HG03460 (cell line): ENCODE data around the gene CYBC1.
A peak's percentile ranks its signal among the peaks of the same experiment; 100 is the strongest.
"Not testable (repeated sequence)": the region's sequence is repeated elsewhere in the genome, so short reads cannot be mapped to it uniquely, and the experiment has no call there.

Source experiments
- ATAC-seq: cut with Tn5 transposase; IDR thresholded peaks from one replicate; pipeline ENCODE4 v1.9.1; 2021; ENCODE audit not compliant: unreplicated experiment

CYBC1 gene

DNA sequence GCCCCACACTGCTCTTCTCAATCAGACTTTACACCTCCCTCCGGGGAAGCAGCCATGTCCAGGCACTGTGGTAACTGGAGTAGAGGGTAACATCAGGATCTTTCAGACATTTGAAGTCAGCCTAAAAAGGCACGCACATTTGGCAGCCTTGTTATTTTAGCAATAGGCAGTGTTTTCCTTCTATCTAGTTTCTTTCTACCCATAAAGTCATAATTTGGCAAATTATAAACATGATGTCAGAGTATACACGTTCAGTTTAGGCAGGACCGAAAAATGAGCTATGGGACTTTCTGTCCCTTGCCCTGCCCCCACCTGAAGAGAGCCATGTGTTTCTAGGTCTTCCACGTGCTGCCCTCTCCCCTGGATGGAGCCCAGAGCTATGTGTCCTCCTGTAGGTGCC lies 29.1 kb upstream of the CYBC1 start:
- ATAC-seq, result no peak

DNA sequence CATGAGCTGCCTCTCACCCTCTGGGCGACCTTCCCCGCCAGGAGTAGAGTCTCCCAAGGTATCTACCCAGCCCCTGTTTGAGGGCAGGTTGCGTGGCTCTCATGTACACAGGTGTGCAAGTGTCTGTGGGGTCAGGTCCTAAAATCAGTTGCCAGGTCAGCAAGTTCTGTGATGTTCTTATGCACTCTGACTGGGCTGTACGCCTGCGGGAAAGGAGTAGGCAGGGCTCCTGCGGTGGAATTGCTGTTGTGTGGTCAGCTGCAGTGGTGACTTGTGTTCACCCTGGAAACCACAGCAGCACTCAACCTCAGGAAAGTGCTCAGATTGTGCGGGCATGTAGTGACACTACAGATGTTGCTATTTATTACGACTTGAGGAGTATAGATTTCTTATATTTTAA lies 27.4 kb upstream of the CYBC1 start:
- no peak for ATAC-seq

DNA sequence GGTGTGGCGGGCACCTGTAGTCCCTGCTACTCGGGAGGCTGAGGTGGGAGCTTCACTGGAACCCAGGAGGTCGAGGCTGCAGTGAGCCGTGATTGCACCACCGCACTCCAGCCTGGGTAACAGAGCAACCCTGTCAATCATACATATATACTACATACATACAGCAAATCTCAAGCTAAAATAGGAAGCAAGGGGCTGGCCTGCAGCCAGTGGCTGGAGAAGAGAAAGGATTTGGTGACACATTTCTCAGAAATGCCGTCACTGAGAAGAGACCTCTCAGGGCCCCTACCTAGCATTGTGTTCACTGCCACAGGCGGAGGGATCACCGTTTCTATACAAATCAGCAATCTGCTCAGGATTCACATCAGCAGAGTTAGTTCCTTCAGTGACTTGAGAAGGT lies 24.9 kb upstream of the CYBC1 start:
- ATAC-seq, result no peak

DNA sequence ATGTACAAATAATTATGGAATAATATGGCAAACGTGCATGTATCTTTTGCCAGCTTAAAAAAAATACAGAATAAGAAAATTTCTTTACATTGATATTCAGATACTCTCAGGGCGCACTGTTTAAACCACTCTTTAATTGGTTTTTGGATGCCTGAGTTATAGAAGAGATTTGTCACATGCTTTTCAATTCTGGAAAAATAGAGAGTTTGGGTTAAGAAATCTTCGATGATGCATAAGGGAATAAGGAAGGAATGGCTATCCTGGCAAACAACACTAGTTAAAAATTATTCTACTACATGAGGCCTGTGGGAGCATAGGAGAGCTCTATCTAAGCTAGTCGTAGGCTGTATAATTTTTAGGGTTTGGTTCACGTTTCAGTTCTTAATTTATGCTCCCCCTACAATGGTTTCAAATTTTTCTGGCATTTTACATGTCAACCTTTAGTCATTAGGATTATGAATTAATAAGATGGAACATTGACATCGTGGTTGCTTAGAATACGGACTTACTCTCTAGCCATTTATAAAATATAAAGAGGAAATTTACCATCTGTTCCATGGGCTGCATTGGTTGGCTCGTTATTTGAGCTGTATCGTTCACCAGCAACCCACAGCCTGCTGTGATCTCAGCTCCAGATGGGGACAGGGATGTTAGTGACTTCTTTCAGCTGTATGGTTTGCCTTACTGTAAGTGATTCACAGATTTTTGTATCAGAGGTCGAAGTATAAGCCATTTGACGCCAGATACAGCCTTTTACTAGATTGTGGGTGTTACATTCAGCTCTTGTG lies 23.9 kb upstream of the CYBC1 start:
- no peak for ATAC-seq

DNA sequence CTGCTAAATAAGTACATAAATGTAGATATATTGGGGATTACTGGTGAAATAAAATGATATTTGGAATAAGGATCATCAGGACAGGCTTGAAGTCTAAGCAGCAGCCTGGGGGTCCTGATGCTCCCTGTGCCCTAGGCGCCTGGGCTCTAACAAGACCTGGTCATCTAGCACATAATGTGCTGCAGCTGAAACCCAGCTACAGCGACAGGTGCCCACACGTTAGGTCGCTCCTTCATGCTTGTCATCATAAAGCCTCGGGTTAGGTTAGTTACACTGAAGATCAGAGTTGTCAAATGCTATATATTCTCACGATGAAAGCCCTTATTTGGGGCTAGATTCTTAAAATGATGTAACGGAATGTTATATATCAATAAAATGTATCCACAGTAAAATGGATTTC lies 19.5 kb upstream of the CYBC1 start:
- ATAC-seq, result no peak

DNA sequence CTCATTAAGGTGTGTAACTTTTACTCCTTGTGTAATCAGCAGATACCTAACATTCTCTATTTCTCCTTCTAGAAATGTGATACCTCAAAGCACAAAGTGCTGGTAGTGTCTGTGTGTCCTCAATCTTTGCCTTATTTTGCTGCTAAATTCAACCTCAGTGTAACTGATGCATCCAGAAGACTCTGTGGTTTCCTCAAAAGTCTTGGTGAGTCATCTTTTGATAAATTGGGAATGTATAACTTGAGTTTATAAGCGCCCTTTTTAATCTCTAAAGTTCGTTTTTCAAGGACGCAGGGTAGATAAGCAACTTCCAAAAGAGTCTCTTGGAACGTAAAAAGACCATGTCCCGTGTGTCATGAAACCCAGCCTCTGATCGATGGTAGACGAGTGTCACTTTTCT lies 18.1 kb upstream of the CYBC1 start:
- ATAC-seq, result no peak

DNA sequence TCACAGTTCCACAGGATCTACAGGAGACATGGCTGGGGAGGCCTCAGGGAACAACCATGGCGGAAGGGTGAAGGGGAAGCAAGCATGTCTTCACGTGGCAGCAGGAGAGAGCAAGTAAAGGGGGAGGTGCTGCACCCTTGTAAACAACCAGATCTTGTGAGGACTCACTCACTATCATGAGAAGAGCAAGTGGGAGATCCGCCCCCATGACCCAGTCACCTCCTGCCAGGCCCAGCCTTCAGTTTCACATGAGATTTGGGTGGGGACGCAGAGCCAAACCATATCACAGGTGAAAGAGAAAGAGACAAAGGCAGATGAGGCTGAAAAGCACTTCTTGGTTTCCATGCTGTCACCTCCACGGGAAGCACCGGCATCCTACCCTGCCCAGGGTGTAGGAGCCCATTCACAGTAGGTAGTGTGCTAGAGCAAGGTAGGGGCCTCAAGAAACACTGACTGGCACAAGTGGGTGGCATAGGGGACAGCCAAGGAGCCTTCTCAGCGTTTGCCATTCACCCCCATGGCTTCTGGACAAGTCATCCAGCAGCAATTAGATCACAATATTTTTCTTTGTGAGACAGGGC lies 14.6 kb upstream of the CYBC1 start:
- ATAC-seq, result no peak

DNA sequence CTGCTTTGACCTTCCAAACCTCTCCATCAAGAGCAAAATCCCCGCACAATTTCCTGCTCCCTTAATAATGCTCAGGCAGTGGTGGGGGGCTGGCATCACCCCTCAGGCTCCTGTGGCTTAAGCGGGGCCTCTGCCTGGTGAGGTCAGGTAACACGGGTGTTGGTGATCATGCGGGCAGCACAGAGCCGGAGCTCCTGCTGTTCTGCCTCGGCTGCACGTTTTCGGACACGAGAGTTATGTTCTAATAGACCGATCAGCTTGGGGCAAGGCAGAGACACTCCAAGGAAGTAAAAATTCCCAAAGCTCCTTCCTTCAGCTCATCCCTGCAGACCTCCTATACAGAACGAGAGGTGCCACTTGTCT lies 14.0 kb upstream of the CYBC1 start:
- no peak for ATAC-seq

DNA sequence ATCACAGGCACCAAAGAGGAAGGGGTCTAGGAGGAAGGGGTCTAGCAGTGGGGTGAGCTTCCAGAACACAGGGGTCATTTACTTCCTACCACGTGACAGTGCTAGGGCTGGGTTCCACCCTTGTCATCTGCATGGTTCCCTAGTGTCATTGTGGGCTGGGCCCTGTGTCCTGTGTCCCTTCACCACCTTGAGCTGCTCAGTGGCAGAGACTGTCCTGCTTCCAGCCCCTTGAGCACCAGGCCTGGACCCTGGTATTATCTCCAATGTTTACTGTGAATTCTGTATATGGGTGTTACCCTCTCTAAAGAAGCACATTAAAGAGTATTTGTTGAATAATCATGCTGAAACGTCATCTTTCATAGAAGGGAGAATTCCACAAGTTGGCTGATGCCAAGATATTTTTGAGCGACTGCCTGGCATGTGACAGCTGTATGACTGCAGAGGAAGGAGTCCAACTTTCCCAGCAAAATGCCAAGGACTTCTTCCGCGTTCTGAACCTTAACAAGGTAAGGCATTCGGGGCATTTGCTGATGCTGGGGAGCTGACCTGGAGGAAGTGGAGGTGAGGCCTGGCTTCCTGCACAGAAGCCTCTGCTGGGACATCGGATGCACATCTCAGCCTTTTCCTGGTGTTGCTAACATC lies 13.5 kb upstream of the CYBC1 start:
- ATAC-seq, result no peak

DNA sequence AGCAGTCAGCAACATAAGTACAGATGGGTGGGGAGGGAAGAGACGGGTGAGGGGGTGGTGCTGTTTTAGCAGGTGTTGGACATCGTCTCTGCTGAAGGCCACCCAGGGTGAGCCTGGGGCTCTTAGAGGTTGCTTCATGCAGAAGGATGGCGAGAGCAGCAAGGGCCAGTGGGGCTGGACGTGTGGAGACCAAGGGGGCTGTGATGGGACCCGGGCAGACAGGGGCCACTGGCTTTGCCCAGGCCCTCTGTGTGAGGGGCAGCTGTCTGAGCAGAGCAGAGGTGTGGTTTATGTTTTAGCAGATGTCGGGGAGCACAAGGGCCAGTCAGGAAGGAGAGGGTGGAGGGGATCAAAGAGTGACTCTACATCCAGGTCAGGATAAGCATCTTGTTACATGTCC lies 12.8 kb upstream of the CYBC1 start:
- no peak for ATAC-seq

DNA sequence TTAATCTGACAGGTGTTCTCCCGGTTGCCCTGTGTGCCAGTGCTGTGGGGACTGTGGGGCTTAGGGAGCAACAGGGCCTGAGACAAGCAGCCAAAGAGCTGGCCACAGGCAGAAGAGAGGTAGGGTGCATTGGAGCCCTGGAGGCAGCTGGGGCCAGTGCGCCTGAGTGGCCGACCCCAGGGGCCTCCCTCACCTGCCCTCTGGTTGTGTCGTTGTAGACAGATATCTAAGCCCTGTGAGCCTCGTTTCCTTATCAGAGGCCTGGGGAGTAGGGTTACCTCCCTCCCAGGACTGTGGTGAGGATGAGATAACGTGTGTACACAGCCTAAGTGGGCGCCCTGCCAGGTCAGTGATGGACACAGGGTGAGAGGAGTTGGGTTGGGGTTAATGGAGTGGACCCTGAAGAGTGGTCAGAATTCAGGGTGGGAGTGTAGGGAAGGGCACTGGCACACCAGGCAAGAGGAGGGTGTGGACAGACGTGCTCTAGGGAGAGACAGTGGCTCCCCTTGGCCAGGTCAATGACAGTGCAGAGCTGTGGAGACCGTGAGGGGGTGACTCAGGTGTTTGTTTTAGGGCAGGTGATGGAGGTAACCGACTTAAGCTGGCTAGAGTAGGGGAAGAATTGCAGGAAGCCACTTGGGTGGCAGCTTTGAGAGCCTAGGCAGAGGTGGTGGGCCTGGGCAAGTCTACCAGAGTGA lies 11.4 kb upstream of the CYBC1 start:
- ATAC-seq, result no peak

DNA sequence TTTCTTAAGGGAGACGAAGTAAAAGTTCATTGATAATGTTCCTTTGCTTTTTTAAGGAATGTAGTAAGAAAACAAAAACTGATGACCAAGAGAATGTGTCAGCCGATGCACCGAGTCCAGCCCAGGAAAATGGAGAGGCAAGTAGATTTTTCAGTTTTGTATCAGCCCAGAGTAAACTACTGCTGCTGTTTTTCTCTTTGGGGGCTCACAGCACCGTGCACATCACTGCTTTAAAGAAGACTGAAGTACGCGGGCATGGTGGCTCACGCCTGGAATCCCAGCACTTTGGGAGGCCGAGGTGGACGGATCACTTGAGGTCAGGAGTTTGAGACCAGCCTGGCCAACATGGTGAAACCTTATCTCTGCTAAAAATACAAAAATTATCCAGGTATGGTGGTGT lies 9.4 kb upstream of the CYBC1 start:
- not testable (repeated sequence) for ATAC-seq

DNA sequence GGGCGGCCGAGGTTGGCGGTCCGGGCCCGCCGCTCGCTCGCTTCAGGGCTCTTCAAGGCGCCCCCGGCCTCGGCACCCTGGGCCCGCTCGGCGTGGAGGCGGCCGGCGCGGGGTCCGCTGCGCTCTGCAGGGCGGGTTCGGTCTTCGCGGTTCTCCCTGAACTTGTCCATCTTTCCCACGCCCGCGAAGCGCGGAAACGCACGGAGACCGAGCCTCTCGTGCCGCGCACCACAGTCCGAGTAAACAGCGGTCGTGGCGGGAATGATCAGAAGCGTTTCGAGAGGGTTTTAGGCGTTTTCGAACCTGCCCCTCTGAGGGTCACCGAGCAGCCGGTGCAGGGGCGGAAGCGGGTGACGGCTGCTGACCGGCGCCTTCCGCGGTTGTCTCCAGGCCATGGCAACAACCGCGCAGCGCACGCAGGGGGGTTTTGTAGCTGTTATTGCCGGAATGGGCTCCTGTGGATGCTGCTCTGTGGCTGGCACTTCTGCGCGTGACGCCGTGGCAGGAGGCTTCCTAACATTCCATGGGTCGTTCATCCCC lies 8.4 kb upstream of the CYBC1 start:
- peak; percentile 4 for ATAC-seq

DNA sequence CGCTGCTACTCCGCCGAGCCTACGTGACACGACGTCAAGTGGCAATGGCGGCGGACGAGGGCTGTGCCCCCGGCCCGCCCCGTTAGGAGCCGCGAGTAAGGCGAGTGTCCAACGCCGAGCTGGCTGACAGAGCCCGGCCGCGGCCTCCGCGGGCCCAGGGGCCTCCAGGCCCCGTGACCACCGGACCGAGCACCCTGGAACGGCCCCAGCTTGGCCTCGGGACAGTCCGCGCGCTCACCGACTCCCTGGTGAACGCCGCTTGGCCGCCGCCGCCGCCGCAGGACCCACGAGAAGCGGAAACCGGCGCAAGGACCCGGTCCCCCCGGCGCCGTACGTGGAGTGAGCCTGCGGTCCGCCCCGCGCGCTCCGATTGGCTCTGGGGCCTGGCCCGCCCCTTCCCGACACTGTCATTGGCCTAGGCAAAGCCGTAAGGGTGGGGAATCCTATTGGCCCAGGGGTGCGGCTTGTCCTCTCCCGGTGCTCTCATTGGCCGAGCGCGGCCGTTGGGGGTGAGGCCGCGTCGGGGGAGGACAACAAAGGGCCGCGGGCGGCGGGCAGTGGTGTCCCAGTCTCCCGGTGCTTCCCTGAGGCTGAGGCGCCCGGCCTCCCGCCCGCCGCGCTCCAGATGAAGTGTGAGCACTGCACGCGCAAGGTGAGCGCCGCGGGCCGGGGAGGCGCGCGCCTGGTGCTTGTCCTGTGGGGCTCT lies 7.8 kb upstream of the CYBC1 start, which contains the start of gene NARF:
Gene NARF, plus strand, starts transcription at position 563 of the 706 bp plus-strand sequence. Its CDS starts 63 bp downstream, at position 626.
- peak; percentile 93 for ATAC-seq

DNA sequence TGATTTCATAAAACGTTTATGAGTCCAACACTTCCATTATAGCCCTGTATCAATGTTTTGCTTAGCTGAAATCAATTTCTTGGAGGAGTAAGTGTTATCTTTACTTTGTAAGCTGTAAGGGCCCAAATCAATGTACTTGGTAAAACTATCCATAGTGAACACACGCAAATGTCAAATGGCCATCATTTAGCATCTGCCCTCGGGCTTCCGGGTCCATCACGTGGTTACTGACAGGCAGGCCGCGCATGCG lies 7.3 kb upstream of the CYBC1 start:
- ATAC-seq, result no peak

DNA sequence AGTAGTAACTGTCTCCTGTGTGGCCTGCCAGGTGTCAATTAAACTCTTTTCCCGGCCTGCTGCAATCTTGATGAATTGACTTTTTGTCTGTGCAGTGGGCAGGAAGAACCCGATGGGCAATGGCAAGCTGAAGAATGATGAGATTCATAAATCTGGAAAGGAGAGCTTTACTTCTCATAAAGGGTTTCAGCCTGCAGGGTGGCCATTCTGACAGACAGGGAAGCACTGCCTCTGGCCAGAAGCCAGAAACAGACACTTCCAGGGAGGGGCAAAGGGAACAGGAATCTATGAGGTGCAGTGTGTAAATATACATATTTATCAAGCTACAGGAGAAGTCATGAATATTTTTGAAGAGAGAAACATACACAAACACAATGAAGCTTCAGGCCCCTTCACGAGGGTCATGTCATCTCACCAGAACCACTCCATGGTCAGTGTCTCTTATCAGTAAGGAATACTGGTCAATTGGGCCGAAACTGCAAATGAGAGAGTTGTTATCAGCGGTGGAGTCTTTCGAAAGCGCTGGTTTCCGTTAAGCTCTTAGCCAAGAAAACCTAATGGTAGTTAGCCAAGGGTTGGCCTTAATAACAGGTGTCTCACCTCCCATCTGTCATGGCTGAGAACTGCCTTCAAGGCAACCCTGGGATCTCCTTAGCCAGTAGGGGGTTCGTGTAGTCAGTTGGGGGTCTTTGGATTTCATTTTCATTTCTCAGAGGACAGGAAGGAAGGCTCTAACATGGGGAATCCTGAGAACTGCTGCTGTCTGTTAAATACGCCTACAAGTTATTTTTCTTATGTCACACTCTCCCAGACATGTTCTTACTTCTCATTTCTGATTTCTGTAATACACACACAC lies 6.7 kb upstream of the CYBC1 start:
- ATAC-seq, result no peak

DNA sequence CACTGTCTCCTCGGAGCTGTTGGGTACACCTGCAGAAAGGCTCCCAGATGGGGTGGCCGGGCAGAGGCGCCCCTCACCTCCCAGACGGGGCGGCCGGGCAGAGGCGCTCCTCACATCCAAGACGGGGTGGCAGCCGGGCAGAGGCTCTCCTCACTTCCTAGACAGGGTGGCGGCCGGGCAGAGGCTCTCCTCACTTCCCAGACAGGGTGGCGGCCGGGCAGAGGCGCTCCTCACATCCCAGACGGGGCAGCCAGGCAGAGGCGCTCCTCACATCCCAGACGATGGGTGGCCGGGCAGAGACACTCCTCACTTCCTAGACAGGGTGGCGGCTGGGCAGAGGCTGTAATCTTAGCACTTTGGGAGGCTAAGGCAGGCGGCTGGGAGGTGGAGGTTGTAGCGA lies 3.2 kb upstream of the CYBC1 start:
- not testable (repeated sequence) for ATAC-seq

DNA sequence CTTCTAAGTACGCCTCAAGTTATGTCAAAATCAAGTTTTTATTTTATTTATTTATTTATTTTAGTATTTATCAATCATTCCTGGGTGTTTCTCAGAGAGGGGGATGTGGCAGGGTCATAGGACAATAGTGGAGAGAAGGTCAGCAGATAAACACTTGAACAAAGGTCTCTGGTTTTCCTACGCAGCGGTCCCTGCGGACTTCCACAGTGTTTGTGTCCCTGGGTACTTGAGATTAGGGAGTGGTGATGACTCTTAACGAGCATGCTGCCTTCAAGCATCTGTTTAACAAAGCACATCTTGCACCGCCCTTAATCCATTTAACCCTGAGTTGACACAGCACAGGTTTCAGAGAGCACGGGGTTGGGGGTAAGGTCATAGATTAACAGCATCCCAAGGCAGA lies 2.6 kb upstream of the CYBC1 start:
- ATAC-seq, result not testable (repeated sequence)

DNA sequence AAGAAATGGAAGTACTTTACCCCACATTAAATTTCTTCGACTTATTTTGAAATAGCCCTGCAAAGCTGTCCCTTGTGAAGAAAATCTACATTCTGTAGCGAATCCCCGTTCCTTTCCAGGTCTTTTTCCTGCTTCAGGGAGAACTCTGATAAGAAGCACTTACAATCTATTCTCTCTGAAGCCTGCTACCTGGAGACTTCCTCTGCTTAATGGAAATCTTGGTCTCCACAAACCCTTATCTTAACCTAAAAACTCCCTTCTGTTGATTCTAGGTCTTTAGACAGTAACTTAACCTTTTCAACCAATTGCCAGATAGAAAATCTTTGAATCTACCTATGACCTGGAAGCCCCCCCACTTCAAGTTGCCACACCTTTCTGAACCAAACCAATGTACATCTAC lies 1.6 kb upstream of the CYBC1 start:
- ATAC-seq, result no peak

DNA sequence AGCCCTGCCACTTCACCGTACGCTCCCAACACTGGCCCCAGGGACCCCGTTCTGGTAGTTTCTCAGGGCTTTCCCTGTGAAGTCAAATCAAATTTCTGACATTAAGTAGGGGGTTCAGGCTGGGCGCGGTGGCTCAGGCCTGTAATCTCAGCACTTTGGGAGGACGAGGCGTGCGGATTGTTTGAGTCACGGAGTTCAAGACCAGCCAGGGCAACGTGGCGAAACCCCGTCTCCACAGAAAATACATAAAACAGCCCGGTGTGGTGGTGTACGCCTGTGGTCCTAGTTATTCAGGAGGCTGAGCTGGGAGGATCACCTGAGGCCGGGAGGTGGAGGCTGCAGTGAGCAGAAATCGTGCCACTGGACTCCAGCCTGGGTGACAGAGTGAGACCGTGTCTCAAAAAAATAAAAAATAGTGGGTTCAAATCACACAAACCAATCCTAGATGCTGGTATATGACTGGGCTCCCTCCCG lies 632 bp downstream of the CYBC1 start:
- ATAC-seq, result no peak
